GM12878 (cell line): ENCODE results near the gene ATP2A1. TPM values are rescaled to one million over a fixed set of nuclear protein-coding genes. Genes with fewer than 3 reads are reported as not detected.
A peak's percentile ranks its signal among the peaks of the same experiment; 100 is the strongest.

Experiments
- ATAC-seq: fragments of 200-7000 bp; cut with Tn5 transposase; 3 replicates; pipeline ENCODE4 v1.9.1; 2020; ENCODE audit warnings: mild to moderate bottlenecking, moderate library complexity
- BruUV-seq: library from RNA; stranded (reverse); fragments of 400-500 nt; replicated peaks from 2 replicates; lab custom pipeline; 2021; lab: Mats Ljungman, UMichigan
- CTCF ChIA-PET: fragments of 300-600 bp; sonication (Branson Sonifier 250); formaldehyde crosslinking; extraction: SDS; loops from one replicate; lab custom pipeline; 2021; ENCODE audit warnings: inconsistent platforms; lab: Yijun Ruan, JAX
- POLR2A ChIA-PET: fragments of 350-600 bp; formaldehyde crosslinking; extraction: SDS; loops from one replicate; lab custom pipeline; 2021; ENCODE audit warnings: inconsistent platforms; lab: Charles Lee
- RAD21 ChIA-PET: fragments of 300-600 bp; sonication (Branson Sonifier 250); formaldehyde crosslinking; loops from one replicate; lab custom pipeline; 2023; ENCODE audit warnings: antibody characterized with exemption; ENCODE audit not compliant: unreplicated experiment; lab: Charles Lee
- SMC1A ChIA-PET: fragments of 300-600 bp; sonication (Branson Sonifier 250); formaldehyde crosslinking; loops from one replicate; lab custom pipeline; 2023; ENCODE audit not compliant: unreplicated experiment, uncharacterized antibody; lab: Charles Lee
- DNase-seq: peaks from one replicate; pipeline ENCODE4 v3.0.0-alpha.2; 2011; ENCODE audit warnings: low read depth, low spot score
- FAIRE-seq: peaks from 3 replicates; lab custom pipeline; 2011; peaks lifted over from hg19 to GRCh38; lab: Jason Lieb, UNC
- H2AFZ ChIP-seq: 2 replicates; pipeline ENCODE4 v1.6.0; 2011; ENCODE audit warnings: low read depth, low read length, control low read depth; ENCODE audit not compliant: control insufficient read depth
- H3K27ac ChIP-seq: 2 replicates; pipeline ENCODE4 v1.5.1; 2011; ENCODE audit warnings: control low read depth; ENCODE audit not compliant: control insufficient read depth, insufficient read depth
- H3K27me3 ChIP-seq, 2 experiments: replicated peaks in 1 of 2; 2 replicates each; pipeline versions ENCODE4 v1.6.0 to v1.6.1; 2011; ENCODE audit warnings: low read length in 1 of 2; ENCODE audit not compliant: control insufficient read depth in 2 of 2, insufficient read depth in 2 of 2
- H3K36me3 ChIP-seq, 2 experiments: 2 replicates each; pipeline ENCODE4 v1.5.1; 2011; ENCODE audit warnings: low read length in 1 of 2; ENCODE audit not compliant: control insufficient read depth in 2 of 2, insufficient read depth in 2 of 2
- H3K4me1 ChIP-seq: 2 replicates; pipeline ENCODE4 v1.6.1; 2011; ENCODE audit warnings: mild to moderate bottlenecking, low read length, moderate library complexity, mixed read lengths; ENCODE audit not compliant: control insufficient read depth, insufficient read depth
- H3K4me2 ChIP-seq: 2 replicates; pipeline ENCODE4 v1.6.0; 2011; ENCODE audit warnings: control low read depth; ENCODE audit not compliant: control insufficient read depth, insufficient read depth
- H3K4me3 ChIP-seq: fragments of 200-600 bp; sonication (generic); 2 replicates; pipeline ENCODE4 v1.5.1; 2016
- H3K79me2 ChIP-seq: 2 replicates; pipeline ENCODE4 v1.6.0; 2011; ENCODE audit warnings: low read length; ENCODE audit not compliant: control insufficient read depth, insufficient read depth
- H3K9ac ChIP-seq: 2 replicates; pipeline ENCODE4 v1.8.0; 2011; ENCODE audit warnings: low read length, control low read depth, mixed read lengths; ENCODE audit not compliant: control insufficient read depth, insufficient read depth
- H3K9me3 ChIP-seq: replicated peaks from 3 replicates; pipeline ENCODE4 v1.5.1; 2011; ENCODE audit warnings: mild to moderate bottlenecking, low read length; ENCODE audit not compliant: control insufficient read depth, insufficient read depth
- H4K20me1 ChIP-seq: 2 replicates; pipeline ENCODE4 v1.6.0; 2011; ENCODE audit not compliant: control insufficient read depth, insufficient read depth
- EP300 ChIP-seq, 2 experiments: fragments of 150-350 bp in 1 of 2; IDR thresholded peaks; 2 replicates each; pipeline ENCODE4 v1.6.1; 2011 to 2012; ENCODE audit warnings: low read depth in 2 of 2, low read length in 2 of 2, borderline replicate concordance in 1 of 2, improper control_type of control experiment in 1 of 2, inconsistent platforms in 1 of 2; ENCODE audit not compliant: control insufficient read depth in 1 of 2
- FOS ChIP-seq: IDR thresholded peaks from 3 replicates; pipeline ENCODE4 v1.6.1; 2011; ENCODE audit warnings: borderline replicate concordance; ENCODE audit not compliant: insufficient read length; ENCODE audit errors: extremely low read depth
- MTA2 ChIP-seq: fragments of 450-650 bp; IDR thresholded peaks from 2 replicates; pipeline ENCODE4 v1.6.1; 2016; ENCODE audit warnings: low read depth, mild to moderate bottlenecking, moderate library complexity
- MYC ChIP-seq: IDR thresholded peaks from 2 replicates; pipeline ENCODE4 v1.6.1; 2011; ENCODE audit warnings: mild to moderate bottlenecking, low read length, moderate library complexity, inconsistent platforms; ENCODE audit not compliant: insufficient read depth, insufficient replicate concordance, insufficient read length, severe bottlenecking
- NFYB ChIP-seq: IDR thresholded peaks from 2 replicates; pipeline ENCODE4 v1.6.1; 2011; ENCODE audit warnings: low read depth, mild to moderate bottlenecking, low read length, improper control_type of control experiment, moderate library complexity; ENCODE audit not compliant: insufficient read depth
- RAD51 ChIP-seq: fragments of 450-650 bp; IDR thresholded peaks from 2 replicates; pipeline ENCODE4 v1.6.1; 2016; ENCODE audit warnings: moderate library complexity, mild to moderate bottlenecking, inconsistent platforms
- SP1 ChIP-seq: IDR thresholded peaks from one replicate; pipeline ENCODE4 v1.6.1; 2011; ENCODE audit warnings: low read depth, low read length
- ZNF24 ChIP-seq: fragments of 450-650 bp; IDR thresholded peaks from 2 replicates; pipeline ENCODE4 v1.6.1; 2017; ENCODE audit warnings: antibody characterized with exemption, mild to moderate bottlenecking
- WGBS: methylation state at CpG from one replicate; pipeline ENCODE4 v1.1.6; 2016; ENCODE audit warnings: low lambda C conversion rate; ENCODE audit not compliant: insufficient replicate concordance, insufficient coverage; ENCODE audit errors: missing lambda C conversion rate; 5-methylcytosine and 5-hydroxymethylcytosine counted together
- in situ Hi-C: fragments of 300-500 bp; cut with MboI; formaldehyde crosslinking; loops from 9 replicates; pipeline ENCODE4 v1.14.3; 2018; ENCODE audit warnings: mixed read lengths
- intact Hi-C: fragments of 100-400 bp; cut with micrococcal nuclease; formaldehyde crosslinking; loops from one replicate; pipeline ENCODE4 v1.14.2; 2022; ENCODE audit not compliant: unreplicated experiment
- polyA plus RNA-seq, 11 experiments: library from polyadenylated mRNA; depleted of rRNA in 4 of 11; unstranded in 6 of 11; stranded (reverse) in 5 of 11; fragments of >200 nt; fragmentation: Nextera tagmentation in 4 of 11; fragmentation: Illumina TruSeq in 1 of 11; extraction: Ambion mirVana in 4 of 11; extraction: Trizol in 1 of 11; gene quantifications; 1 replicate in 1 of 11; 2 replicates in 10 of 11; pipeline versions ENCODE4 v1.2.1 to v1.2.3, GENCODE V29; 2011 to 2016; ENCODE audit warnings: inconsistent platforms in 2 of 11, missing spikeins in 2 of 11, low read depth in 1 of 11
- total RNA-seq, 4 experiments: library from RNA; depleted of rRNA in 3 of 4; stranded (reverse); fragments of >200 nt in 3 of 4; fragmentation: Illumina TruSeq in 1 of 4; extraction: Trizol in 1 of 4; gene quantifications; 2 replicates each; pipeline versions ENCODE4 v1.2.1 to v1.2.3, GENCODE V29; 2013 to 2021
- TF ChIP-seq, protein P1 (sequence below): IDR thresholded peaks from 2 replicates; pipeline ENCODE4 v1.6.1; 2011; ENCODE audit warnings: borderline replicate concordance, low read depth, mild to moderate bottlenecking, moderate library complexity, low read length; ENCODE audit not compliant: insufficient read depth, poor library complexity, severe bottlenecking

Gene ATP2A1
- total and polyA plus RNA-seq, 10 of the 15 experiments (the other 5 are each of a cell fraction or from before 2014, with no cell fraction given), result 0.13 to 1.7 (median 0.88) TPM

DNA sequence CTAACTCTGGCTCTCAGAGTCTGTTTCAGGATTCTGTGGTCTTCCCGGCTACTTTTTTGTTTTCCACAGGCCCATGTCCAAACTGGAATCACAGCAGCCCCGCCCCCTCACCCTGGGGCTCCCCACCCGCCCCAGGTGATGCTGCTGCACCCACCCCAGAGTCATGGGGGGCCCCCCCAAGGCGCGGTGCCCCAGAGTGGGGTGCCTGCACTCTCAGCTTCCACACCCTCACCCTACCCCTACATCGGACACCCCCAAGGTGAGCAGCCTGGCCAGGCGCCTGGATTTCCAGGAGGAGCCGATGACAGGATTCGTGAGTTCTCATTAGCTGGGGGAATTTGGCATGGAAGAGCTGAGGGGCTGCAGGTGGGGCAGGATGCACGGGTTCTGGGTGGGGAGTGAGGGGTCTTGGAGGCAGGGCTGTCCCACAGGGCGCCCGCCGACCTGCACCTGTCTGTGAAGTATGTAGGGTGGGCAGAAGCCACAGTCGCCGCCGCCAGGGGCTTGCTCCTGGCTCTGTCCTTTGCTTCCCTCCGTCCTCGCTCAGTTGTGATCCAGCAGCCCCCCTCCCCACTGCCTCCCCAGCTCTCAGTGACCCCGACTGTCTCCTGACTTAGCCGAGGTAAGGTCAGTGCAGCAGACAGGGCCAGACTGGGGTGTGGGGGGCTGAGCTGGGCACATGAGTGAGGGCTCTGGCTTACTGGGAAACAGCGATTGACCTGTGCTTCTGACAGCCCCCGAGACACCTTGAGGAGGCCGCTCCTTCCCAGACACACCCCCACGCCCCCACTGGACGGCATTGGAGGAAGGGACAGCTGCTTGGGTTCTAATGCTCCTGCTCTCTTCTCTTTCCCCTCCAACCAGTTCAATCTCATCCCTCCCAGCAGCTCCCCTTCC, 42.2 kb upstream of the ATP2A1 start:
- POLR2A ChIA-PET, result no interaction called here
- 91% methylated on average over 22 of the region's 25 CpGs for WGBS

More for the DNA sequence above, 42.2 kb upstream of the ATP2A1 start:
- no peaks in the 10 kb centered on the region for H3K9me3 ChIP-seq
- no peak overlapping the region for H3K4me2 ChIP-seq
- no peak for FAIRE-seq
- no peak for TF ChIP-seq RAD51
- no peak for TF ChIP-seq FOS
- no peak for TF ChIP-seq MYC
- no peak for TF ChIP-seq EP300 (IDR thresholded peaks at IDR 0.05; ENCODE audit: borderline replicate concordance in 1 of 2, control insufficient read depth in 1 of 2, low read depth in 2 of 2, low read length in 2 of 2)
- no peak for TF ChIP-seq MTA2
- no peak for TF ChIP-seq ZNF24
- TF ChIP-seq, protein P1, sequence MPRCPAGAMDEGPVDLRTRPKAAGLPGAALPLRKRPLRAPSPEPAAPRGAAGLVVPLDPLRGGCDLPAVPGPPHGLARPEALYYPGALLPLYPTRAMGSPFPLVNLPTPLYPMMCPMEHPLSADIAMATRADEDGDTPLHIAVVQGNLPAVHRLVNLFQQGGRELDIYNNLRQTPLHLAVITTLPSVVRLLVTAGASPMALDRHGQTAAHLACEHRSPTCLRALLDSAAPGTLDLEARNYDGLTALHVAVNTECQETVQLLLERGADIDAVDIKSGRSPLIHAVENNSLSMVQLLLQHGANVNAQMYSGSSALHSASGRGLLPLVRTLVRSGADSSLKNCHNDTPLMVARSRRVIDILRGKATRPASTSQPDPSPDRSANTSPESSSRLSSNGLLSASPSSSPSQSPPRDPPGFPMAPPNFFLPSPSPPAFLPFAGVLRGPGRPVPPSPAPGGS, result no peak
- no peak for TF ChIP-seq SP1
- TF ChIP-seq NFYB, result no peak
- TF ChIP-seq, all 136 proteins: peak for 0
- no peak overlapping the region for H3K27ac ChIP-seq
- H4K20me1 ChIP-seq, result no peaks in the 10 kb centered on the region
- TSS peak; percentile 29 for BruUV-seq
- no peak for DNase-seq
- SMC1A ChIA-PET, result no interaction called here
- no peak for ATAC-seq
- CTCF ChIA-PET, result interaction anchor here (1.1 to 1.5 kb wide), 3 partner anchors 9 to 109 kb away, joined by 4 to 5 read pairs (median 5); partner anchors contain the start of gene TUFM
- RAD21 ChIA-PET, result no interaction called here
- no peak overlapping the region for H3K9ac ChIP-seq
- no peak overlapping the region for H3K4me3 ChIP-seq
- in situ Hi-C loops, result no loop called here
- H3K27me3 ChIP-seq, result no peaks in the 10 kb centered on the region
- no peak overlapping the region for H2AFZ ChIP-seq
- H3K36me3 ChIP-seq, result peaks cover 43 to 45% of the 10 kb centered on the region in 2 experiments
- H3K4me1 ChIP-seq, result no peaks in the 10 kb centered on the region
- intact Hi-C loops, result no loop called here
- no peaks in the 10 kb centered on the region for H3K79me2 ChIP-seq
